Measurements from ENCODE around the gene MLN.

Gene MLN

GRCh38 chr6:33771146-33772081, 32.4 kb downstream of the MLN start:
- peak; percentile 46 for DNase-seq (ENCODE audit: low read depth)

- DNase-seq (ENCODE audit: low read depth), result no peak
Measured at GRCh38 chr6:33770833-33771145, 33.0 kb downstream of the MLN start.

GRCh38 chr6:33770124-33770832, 33.5 kb downstream of the MLN start:
- DNase-seq (ENCODE audit: low read depth), result no peak

- no peak for DNase-seq (ENCODE audit: low read depth)
Measured at GRCh38 chr6:33769248-33769821, 34.5 kb downstream of the MLN start.

- DNase-seq (ENCODE audit: low read depth), result peak; percentile 47
Measured at GRCh38 chr6:33768644-33769120, 35.1 kb downstream of the MLN start.

- no peak for DNase-seq (ENCODE audit: low read depth)
Measured at GRCh38 chr6:33766921-33767907, 36.6 kb downstream of the MLN start.

- no peak for DNase-seq (ENCODE audit: low read depth)
Measured at GRCh38 chr6:33765368-33765767, 38.4 kb downstream of the MLN start.

- DNase-seq (ENCODE audit: low read depth), result no peak
Measured at GRCh38 chr6:33764036-33764435, 39.8 kb downstream of the MLN start.

- DNase-seq (ENCODE audit: low read depth), result no peak
Measured at GRCh38 chr6:33763483-33763882, 40.3 kb downstream of the MLN start.

GRCh38 chr6:33762713-33763112, 41.1 kb downstream of the MLN start:
- no peak for DNase-seq (ENCODE audit: low read depth)

- no peak for DNase-seq (ENCODE audit: low read depth)
Measured at GRCh38 chr6:33761922-33762629, 41.7 kb downstream of the MLN start.

GRCh38 chr6:33761581-33761921, 42.3 kb downstream of the MLN start:
- DNase-seq (ENCODE audit: low read depth), result no peak

GRCh38 chr6:33759887-33760629, 43.7 kb downstream of the MLN start:
- no peak for DNase-seq (ENCODE audit: low read depth)

- no peak for DNase-seq (ENCODE audit: low read depth)
Measured at GRCh38 chr6:33758815-33759216, 45.0 kb downstream of the MLN start.

- no peak for DNase-seq (ENCODE audit: low read depth)
Measured at GRCh38 chr6:33757906-33758305, 45.9 kb downstream of the MLN start.

GRCh38 chr6:33757113-33757512, 46.7 kb downstream of the MLN start:
- no peak for DNase-seq (ENCODE audit: low read depth)

GRCh38 chr6:33756211-33756954, 47.4 kb downstream of the MLN start:
- no peak for DNase-seq (ENCODE audit: low read depth)

- DNase-seq (ENCODE audit: low read depth), result no peak
Measured at GRCh38 chr6:33755070-33755869, 48.5 kb downstream of the MLN start.

GRCh38 chr6:33754222-33754621, 49.6 kb downstream of the MLN start:
- no peak for DNase-seq (ENCODE audit: low read depth)

Measured in activated T-helper 1 cell treated with Interleukin-2 at 50 U/mL for 16 hours (primary cell).